ENCODE measurements around the gene GIPR. TPM values are rescaled to one million over a fixed set of nuclear protein-coding genes. Genes with fewer than 3 reads are reported as not detected.

GIPR gene
- total and polyA plus RNA-seq, 2 donors (not counting 1 experiment from before 2014, with no cell fraction given): 0.25 TPM; not detected in 1

DNA sequence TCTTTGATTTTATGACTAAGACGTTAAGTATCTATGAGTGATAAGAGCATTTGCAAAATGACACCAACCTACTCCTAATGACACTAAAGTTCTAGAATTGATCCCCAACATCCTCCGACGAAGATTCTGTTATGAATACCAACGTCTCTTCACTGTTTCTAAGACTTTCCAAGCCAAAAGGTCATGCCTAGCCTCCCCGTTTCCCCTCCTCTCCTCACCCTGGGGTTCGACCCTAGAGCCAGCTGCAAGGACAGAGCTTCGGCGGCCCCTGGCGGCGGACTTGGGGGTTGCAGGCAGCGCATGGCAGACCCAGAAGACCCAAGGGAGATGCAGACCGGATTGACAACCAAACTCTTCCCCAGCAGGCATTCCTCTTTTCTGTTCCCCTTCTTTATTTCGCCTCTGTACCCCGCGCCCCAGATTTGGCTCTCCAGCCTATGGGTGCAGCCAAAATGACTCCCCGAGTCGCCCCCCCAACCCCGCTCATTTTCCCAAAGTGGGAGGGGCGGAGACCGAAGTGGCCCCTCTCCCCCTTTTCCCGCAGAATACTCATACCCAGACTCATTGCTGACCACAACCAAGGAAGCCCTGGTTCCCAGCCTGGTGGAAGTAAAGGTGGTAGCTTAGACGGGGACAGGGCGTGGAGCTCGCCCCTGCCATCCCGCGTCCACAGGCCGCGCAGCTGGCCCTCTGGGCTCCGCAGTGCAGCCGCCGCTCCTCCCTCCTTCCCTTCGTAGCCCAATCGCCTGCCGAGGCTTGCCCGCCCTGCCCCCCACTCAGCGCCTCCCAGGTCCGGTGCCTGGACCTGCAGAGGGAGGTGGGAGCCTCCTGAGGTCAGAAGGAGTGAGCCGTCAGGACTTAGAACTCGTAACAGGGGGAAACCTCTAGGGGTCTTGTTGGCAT, 24.7 kb upstream of the GIPR start:
- no peaks in the 10 kb centered on the region for H4K20me1 ChIP-seq (ENCODE audit: control insufficient read depth, extremely low read depth, insufficient read depth, low read length)
- H3K4me2 ChIP-seq (ENCODE audit: extremely low read depth, insufficient read depth, low read length): peak overlapping the region; percentile 54
- H3K4me3 ChIP-seq (replicated peaks in 1 of 4; ENCODE audit: control extremely low read depth in 1 of 4, insufficient read depth in 1 of 4, low read depth in 3 of 4, low read length in 4 of 4): peak overlapping the region in 2 of 4 experiments; percentile 17 to 27
- peaks cover 11% of the 10 kb centered on the region for H3K4me1 ChIP-seq (ENCODE audit: control insufficient read depth, extremely low read depth, insufficient read depth, low read length)
- H3K9ac ChIP-seq (ENCODE audit: insufficient read depth, low read length): no peak overlapping the region
- TF ChIP-seq, protein P1, sequence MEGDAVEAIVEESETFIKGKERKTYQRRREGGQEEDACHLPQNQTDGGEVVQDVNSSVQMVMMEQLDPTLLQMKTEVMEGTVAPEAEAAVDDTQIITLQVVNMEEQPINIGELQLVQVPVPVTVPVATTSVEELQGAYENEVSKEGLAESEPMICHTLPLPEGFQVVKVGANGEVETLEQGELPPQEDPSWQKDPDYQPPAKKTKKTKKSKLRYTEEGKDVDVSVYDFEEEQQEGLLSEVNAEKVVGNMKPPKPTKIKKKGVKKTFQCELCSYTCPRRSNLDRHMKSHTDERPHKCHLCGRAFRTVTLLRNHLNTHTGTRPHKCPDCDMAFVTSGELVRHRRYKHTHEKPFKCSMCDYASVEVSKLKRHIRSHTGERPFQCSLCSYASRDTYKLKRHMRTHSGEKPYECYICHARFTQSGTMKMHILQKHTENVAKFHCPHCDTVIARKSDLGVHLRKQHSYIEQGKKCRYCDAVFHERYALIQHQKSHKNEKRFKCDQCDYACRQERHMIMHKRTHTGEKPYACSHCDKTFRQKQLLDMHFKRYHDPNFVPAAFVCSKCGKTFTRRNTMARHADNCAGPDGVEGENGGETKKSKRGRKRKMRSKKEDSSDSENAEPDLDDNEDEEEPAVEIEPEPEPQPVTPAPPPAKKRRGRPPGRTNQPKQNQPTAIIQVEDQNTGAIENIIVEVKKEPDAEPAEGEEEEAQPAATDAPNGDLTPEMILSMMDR (conservative IDR thresholded peaks at IDR 0.05 in 1 of 2, IDR thresholded peaks at IDR 0.05 in 1 of 2; ENCODE audit: low read depth in 1 of 2, low read length in 2 of 2): peak; percentile 99
- no peak for TF ChIP-seq EZH2 (IDR thresholded peaks at IDR 0.05; ENCODE audit: low read length, missing control alignments)
- no peak overlapping the region for H2AFZ ChIP-seq (ENCODE audit: low read length)
- H3K27me3 ChIP-seq (ENCODE audit: control insufficient read depth, insufficient read depth, low read length): no peaks in the 10 kb centered on the region
- no peaks in the 10 kb centered on the region for H3K9me3 ChIP-seq (ENCODE audit: control insufficient read depth, insufficient read depth, low read depth, low read length)
- H3K79me2 ChIP-seq (ENCODE audit: control insufficient read depth, insufficient read depth, low read length): peaks cover 3% of the 10 kb centered on the region
- DNase-seq (ENCODE audit: low read depth in 2 of 2): peak; percentile 63 to 79
- no peak overlapping the region for H3K27ac ChIP-seq (ENCODE audit: insufficient read depth, low read length)
- H3K36me3 ChIP-seq (ENCODE audit: control insufficient read depth, insufficient read depth, low read length): no peaks in the 10 kb centered on the region

DNA sequence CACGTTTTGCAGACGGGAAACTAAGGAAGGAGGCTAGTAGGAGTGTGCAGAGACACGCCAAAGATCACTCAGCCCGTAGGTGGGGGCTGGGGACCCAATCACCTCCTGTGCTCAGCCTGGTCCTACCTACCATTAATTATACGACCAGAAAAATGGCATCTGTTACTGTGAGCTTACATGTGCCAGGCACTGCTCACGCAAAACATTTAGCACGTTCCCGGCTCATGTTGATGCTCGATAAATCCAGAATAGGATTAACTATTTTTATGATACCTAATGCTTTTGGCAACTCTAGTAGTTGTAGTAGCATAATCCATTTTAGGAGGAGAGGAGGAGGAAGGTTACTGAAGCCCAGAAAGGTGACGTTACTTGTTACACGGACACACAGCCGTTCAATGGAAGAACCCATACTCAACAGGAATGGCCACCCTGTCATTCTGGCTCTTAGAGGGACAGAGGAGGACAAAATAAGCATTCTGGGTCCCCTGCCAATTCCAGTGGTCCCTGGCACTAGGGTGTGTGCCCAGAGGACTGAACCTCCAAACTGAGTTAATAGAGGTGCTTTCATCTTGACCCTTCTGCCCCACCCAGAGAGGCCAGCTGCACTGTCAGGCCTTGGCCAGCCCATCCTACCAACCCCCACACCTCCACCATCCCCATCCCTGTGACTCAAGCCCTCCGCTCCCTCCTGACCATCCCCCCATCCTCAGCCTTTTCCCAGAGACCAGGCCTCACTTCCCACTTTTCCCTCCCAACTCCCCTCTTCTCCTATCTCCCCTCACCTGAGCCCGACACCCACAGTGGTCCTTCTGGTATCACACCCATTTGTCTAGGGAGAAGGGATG, 23.9 kb upstream of the GIPR start:
- Histone ChIP-seq H3K27me3 (ENCODE audit: control insufficient read depth, insufficient read depth, low read length) (no peaks in the 10 kb centered on the region), H3K9me3 (ENCODE audit: control insufficient read depth, insufficient read depth, low read depth, low read length) (no peaks in the 10 kb centered on the region), H3K4me2 (ENCODE audit: extremely low read depth, insufficient read depth, low read length) (no peak overlapping the region), H3K36me3 (ENCODE audit: control insufficient read depth, insufficient read depth, low read length) (no peaks in the 10 kb centered on the region), H2AFZ (ENCODE audit: low read length) (no peak overlapping the region), H3K9ac (ENCODE audit: insufficient read depth, low read length) (no peak overlapping the region), H3K27ac (ENCODE audit: insufficient read depth, low read length) (no peak overlapping the region), H3K79me2 (ENCODE audit: control insufficient read depth, insufficient read depth, low read length) (no peaks in the 10 kb centered on the region), H3K4me1 (ENCODE audit: control insufficient read depth, extremely low read depth, insufficient read depth, low read length) (peaks cover 6% of the 10 kb centered on the region), H4K20me1 (ENCODE audit: control insufficient read depth, extremely low read depth, insufficient read depth, low read length) (no peaks in the 10 kb centered on the region), H3K4me3 (replicated peaks in 1 of 4; ENCODE audit: control extremely low read depth in 1 of 4, insufficient read depth in 1 of 4, low read depth in 3 of 4, low read length in 4 of 4) (no peak overlapping the region)
- DNase-seq (ENCODE audit: low read depth in 2 of 2): no peak
- TF ChIP-seq, protein P1 (conservative IDR thresholded peaks at IDR 0.05 in 1 of 2, IDR thresholded peaks at IDR 0.05 in 1 of 2; ENCODE audit: low read depth in 1 of 2, low read length in 2 of 2): no peak
- TF ChIP-seq EZH2 (IDR thresholded peaks at IDR 0.05; ENCODE audit: low read length, missing control alignments): no peak

DNA sequence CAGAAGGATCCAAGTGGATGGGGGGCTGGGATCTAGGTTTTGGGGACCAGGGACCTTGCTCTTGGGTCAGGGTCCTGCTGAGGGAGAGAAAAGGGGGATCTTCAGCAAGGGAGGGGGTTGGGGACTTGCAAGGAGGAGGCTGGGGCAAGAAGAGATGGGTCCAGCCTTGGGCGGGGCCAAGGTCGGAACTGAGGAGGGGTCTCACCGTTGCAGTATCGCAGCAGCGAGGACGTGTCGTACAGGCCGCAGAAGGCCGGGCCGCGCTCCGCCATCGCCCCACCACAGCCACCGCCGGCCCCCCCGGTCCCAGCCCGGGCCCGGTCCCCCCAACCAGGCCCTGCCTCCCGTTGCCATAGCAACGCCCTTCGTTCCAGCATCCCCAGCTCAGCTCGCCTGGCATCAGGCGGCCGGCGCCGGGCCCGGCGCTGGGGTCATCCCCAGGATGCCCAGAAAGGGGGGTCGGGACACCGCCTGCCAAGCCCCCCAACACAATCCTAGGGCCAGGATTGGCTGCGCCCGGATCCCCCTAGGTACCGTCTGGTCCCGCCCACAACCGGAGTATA, 22.9 kb upstream of the GIPR start:
- H3K4me2 ChIP-seq (ENCODE audit: extremely low read depth, insufficient read depth, low read length): no peak overlapping the region
- TF ChIP-seq EZH2 (IDR thresholded peaks at IDR 0.05; ENCODE audit: low read length, missing control alignments): no peak
- TF ChIP-seq, protein P1 (conservative IDR thresholded peaks at IDR 0.05 in 1 of 2, IDR thresholded peaks at IDR 0.05 in 1 of 2; ENCODE audit: low read depth in 1 of 2, low read length in 2 of 2): no peak

More for the DNA sequence above, 22.9 kb upstream of the GIPR start:
- H3K9me3 ChIP-seq (ENCODE audit: control insufficient read depth, insufficient read depth, low read depth, low read length): no peaks in the 10 kb centered on the region
- no peak overlapping the region for H2AFZ ChIP-seq (ENCODE audit: low read length)
- H3K4me1 ChIP-seq (ENCODE audit: control insufficient read depth, extremely low read depth, insufficient read depth, low read length): peaks cover 6% of the 10 kb centered on the region
- no peaks in the 10 kb centered on the region for H3K27me3 ChIP-seq (ENCODE audit: control insufficient read depth, insufficient read depth, low read length)
- H3K4me3 ChIP-seq (replicated peaks in 1 of 4; ENCODE audit: control extremely low read depth in 1 of 4, insufficient read depth in 1 of 4, low read depth in 3 of 4, low read length in 4 of 4): peak overlapping the region in 2 of 4 experiments; percentile 63 to 65
- no peak overlapping the region for H3K27ac ChIP-seq (ENCODE audit: insufficient read depth, low read length)
- H3K9ac ChIP-seq (ENCODE audit: insufficient read depth, low read length): no peak overlapping the region
- no peak for DNase-seq (ENCODE audit: low read depth in 2 of 2)
- H3K36me3 ChIP-seq (ENCODE audit: control insufficient read depth, insufficient read depth, low read length): no peaks in the 10 kb centered on the region
- no peaks in the 10 kb centered on the region for H4K20me1 ChIP-seq (ENCODE audit: control insufficient read depth, extremely low read depth, insufficient read depth, low read length)
- H3K79me2 ChIP-seq (ENCODE audit: control insufficient read depth, insufficient read depth, low read length): no peaks in the 10 kb centered on the region
